Karpas-422 (cell line): ENCODE measurements around the gene MICAL3. TPM values are rescaled to one million over a fixed set of nuclear protein-coding genes. Genes with fewer than 3 reads are reported as not detected.

ENCODE experiments used
- DNase-seq: peaks from one replicate; pipeline ENCODE4 v3.0.0-alpha.2; 2015
- H2AFZ ChIP-seq: fragments of 200-600 bp; sonication (generic); 2 replicates; pipeline ENCODE4 v1.6.1; 2014; ENCODE audit warnings: antibody characterized with exemption, low read length, mixed read lengths
- H3K27ac ChIP-seq: fragments of 200-600 bp; sonication (generic); 2 replicates; pipeline ENCODE4 v1.5.1; 2014; ENCODE audit warnings: mild to moderate bottlenecking, low read length, moderate library complexity
- H3K27me3 ChIP-seq: fragments of 200-600 bp; sonication (generic); 2 replicates; pipeline ENCODE4 v1.6.1; 2014; ENCODE audit warnings: low read length, mixed read lengths
- H3K36me3 ChIP-seq: fragments of 200-600 bp; sonication (generic); 2 replicates; pipeline ENCODE4 v1.6.1; 2014; ENCODE audit warnings: low read length, mixed read lengths; ENCODE audit not compliant: insufficient read depth
- H3K4me1 ChIP-seq: fragments of 200-600 bp; sonication (generic); 2 replicates; pipeline ENCODE4 v1.6.1; 2014; ENCODE audit warnings: mild to moderate bottlenecking, low read length, mixed read lengths
- H3K4me2 ChIP-seq: fragments of 200-600 bp; sonication (generic); 2 replicates; pipeline ENCODE4 v1.6.1; 2014; ENCODE audit warnings: low read length, low read depth, mild to moderate bottlenecking; ENCODE audit not compliant: poor library complexity, severe bottlenecking
- H3K4me3 ChIP-seq: fragments of 200-600 bp; sonication (generic); 2 replicates; pipeline ENCODE4 v1.5.1; 2014; ENCODE audit warnings: mild to moderate bottlenecking, antibody characterized with exemption, low read length, mixed read lengths
- H3K79me2 ChIP-seq: fragments of 200-600 bp; sonication (generic); 2 replicates; pipeline ENCODE4 v1.6.1; 2014; ENCODE audit warnings: mild to moderate bottlenecking, low read length, mixed read lengths
- H3K9ac ChIP-seq: fragments of 200-600 bp; sonication (generic); 2 replicates; pipeline ENCODE4 v1.6.0; 2014; ENCODE audit warnings: low read length
- H3K9me2 ChIP-seq: fragments of 200-600 bp; sonication (generic), shearing (Covaris generic); replicated peaks from 2 replicates; pipeline ENCODE4 v1.6.0; 2014; ENCODE audit warnings: mild to moderate bottlenecking, low read length, moderate library complexity; ENCODE audit not compliant: insufficient read depth
- H3K9me3 ChIP-seq: fragments of 300-700, 200-600 bp; sonication (generic); 2 replicates; pipeline ENCODE4 v1.6.1; 2014; ENCODE audit warnings: low read length, mixed read lengths
- H4K20me1 ChIP-seq: fragments of 200-600 bp; sonication (generic); 2 replicates; pipeline ENCODE4 v1.6.1; 2014; ENCODE audit warnings: mild to moderate bottlenecking, antibody characterized with exemption, low read length, low read depth; ENCODE audit not compliant: insufficient read depth
- total RNA-seq: library from RNA; depleted of rRNA; stranded (reverse); fragments of >200 nt; shearing (Covaris generic); gene quantifications from 2 replicates; pipeline ENCODE4 v1.2.3, GENCODE V29; 2014; ENCODE audit warnings: low replicate concordance

Gene MICAL3
- total RNA-seq, 1 experiment from 2014 or later = 54.9 TPM

- H3K27me3 ChIP-seq = no peaks in the 10 kb centered on the region
- peak; percentile 89 for DNase-seq
- no peaks in the 10 kb centered on the region for H3K9me3 ChIP-seq
- peaks cover 7% of the 10 kb centered on the region; the same call in 1 of the 2 replicates for H4K20me1 ChIP-seq
- no peaks in the 10 kb centered on the region for H3K36me3 ChIP-seq
- peak overlapping the region; percentile 85 for H3K4me3 ChIP-seq
- H3K9ac ChIP-seq = peak overlapping the region; percentile 87
- peak overlapping the region; percentile 59 for H2AFZ ChIP-seq
- H3K27ac ChIP-seq = peak overlapping the region; percentile 81
- peaks cover 41% of the 10 kb centered on the region for H3K79me2 ChIP-seq
- H3K9me2 ChIP-seq = no peaks in the 10 kb centered on the region
- H3K4me1 ChIP-seq = peaks cover 50% of the 10 kb centered on the region
- peak overlapping the region; percentile 85 for H3K4me2 ChIP-seq
Measured at GRCh38 chr22:17777005-17777716, 247.2 kb downstream of the MICAL3 start.

GRCh38 chr22:17775781-17776465 is 248.4 kb downstream of the MICAL3 start:
- Histone ChIP-seq H4K20me1 (peaks cover 17% of the 10 kb centered on the region), H3K9me3 (no peaks in the 10 kb centered on the region), H3K4me2 (no peak overlapping the region), H3K27ac (no peak overlapping the region), H2AFZ (no peak overlapping the region; the same call in 1 of the 2 replicates), H3K27me3 (no peaks in the 10 kb centered on the region), H3K79me2 (peaks cover 54% of the 10 kb centered on the region), H3K9me2 (no peaks in the 10 kb centered on the region), H3K9ac (0 out of 2 replicates have a peak overlapping the region, but pooled peaks have one; percentile 87), H3K36me3 (no peaks in the 10 kb centered on the region), H3K4me1 (peaks cover 48% of the 10 kb centered on the region), H3K4me3 (no peak overlapping the region)
- no peak for DNase-seq

DNA sequence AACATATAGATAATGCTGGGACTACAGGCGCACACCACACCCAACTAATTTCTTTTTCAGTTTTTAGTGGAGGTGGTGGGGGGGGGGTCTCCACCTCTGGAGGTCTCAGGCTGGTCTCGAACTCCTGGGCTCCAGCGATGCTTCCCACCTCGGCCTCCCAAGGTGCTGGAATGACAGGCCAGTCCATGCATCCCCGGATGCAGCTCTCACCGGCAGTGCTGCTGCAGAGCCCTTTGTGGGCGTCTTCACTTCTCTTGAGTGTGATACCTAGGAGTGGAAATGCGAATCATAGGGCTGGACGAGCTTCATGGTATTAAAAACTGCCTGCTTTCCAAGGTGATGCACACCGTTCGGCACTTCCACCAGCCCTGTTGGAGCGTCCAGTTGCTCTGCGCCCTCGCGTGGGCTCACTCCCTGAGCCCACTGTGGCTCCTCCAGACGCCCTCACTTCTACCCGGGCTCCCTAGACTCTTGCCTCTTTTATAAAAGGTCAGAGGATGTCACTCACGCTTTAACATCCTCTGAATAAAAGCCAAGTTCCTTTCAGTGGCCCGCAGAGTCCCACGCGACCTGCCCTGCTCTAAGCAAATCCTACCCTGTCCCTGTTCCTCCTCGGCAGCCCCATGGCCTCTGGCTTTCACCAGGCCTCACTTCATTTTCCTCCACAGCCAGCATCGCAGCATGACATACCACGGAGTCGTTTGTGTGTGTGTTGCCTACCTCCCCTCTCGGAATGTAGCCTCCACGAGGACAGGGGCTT is 249.3 kb downstream of the MICAL3 start:
- no peaks in the 10 kb centered on the region for H3K36me3 ChIP-seq
- no peaks in the 10 kb centered on the region for H3K9me2 ChIP-seq
- H3K9ac ChIP-seq = peak overlapping the region; percentile 92
- H3K27me3 ChIP-seq = no peaks in the 10 kb centered on the region
- peaks cover 62% of the 10 kb centered on the region for H3K79me2 ChIP-seq
- H3K4me3 ChIP-seq = peak overlapping the region; percentile 79
- no peak for DNase-seq
- peak overlapping the region; percentile 80 for H3K4me2 ChIP-seq
- peaks cover 45% of the 10 kb centered on the region for H3K4me1 ChIP-seq
- H3K27ac ChIP-seq = peak overlapping the region; percentile 73
- H4K20me1 ChIP-seq = peaks cover 18% of the 10 kb centered on the region
- no peaks in the 10 kb centered on the region for H3K9me3 ChIP-seq
- H2AFZ ChIP-seq = no peak overlapping the region

DNA sequence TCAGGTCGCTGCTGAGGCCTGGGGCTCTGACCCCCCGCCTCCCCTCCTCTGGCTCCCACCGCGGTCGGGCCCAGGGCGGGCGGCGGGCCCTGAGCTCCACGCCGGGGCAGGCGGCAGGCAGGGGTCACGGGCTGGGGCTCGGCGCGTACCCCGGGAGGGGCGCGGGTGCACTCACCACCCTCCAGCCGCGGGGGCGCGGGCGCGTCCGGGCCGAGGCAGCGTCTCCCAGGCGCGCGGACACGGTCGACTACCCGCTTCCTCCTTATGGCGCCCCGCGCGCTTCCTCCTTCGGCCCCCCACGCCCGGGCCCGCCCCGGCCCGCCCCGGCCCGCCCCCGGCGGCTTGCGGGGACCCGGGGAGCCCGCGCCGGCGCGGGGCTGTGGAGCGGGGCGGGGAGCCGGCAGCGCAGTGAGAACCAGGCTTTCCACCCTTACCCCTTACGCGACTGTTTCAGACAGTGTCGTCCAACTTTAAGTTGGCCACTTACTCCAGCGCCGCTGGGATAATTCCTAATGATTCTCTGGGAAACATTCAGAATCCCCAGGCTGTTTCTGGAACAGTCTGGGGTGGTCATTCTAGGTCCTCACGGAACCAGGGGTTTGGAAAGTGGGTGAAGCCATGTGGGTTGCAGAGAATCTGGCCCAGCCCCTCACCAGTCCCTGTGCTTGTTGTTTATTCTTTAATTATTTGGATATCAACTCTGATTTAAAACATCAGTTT is 250.0 kb downstream of the MICAL3 start, which contains the start of gene BID:
Gene BID (minus strand): TSS at position 264 of the 720 bp plus-strand sequence. CDS start 24,353 bp downstream, outside the sequence.
- Histone ChIP-seq H3K36me3 (no peaks in the 10 kb centered on the region), H3K4me3 (peak within 1 kb of the TSS; percentile 79), H3K4me1 (peaks cover 45% of the 10 kb centered on the region), H3K9me2 (no peaks in the 10 kb centered on the region), H2AFZ (0 out of 2 replicates have a peak within 1 kb of the TSS, but pooled peaks have one; percentile 85), H3K27ac (peak within 1 kb of the TSS; percentile 73), H3K9ac (peak within 1 kb of the TSS; percentile 92), H4K20me1 (peaks cover 20% of the 10 kb centered on the region), H3K27me3 (no peaks in the 10 kb centered on the region), H3K4me2 (peak within 1 kb of the TSS; percentile 80), H3K79me2 (peaks cover 69% of the 10 kb centered on the region), H3K9me3 (no peaks in the 10 kb centered on the region)
- peak; percentile 88 for DNase-seq

- Histone ChIP-seq H3K4me3 (peak overlapping the region; percentile 79), H3K4me2 (peak overlapping the region; percentile 78), H3K9me3 (no peaks in the 10 kb centered on the region), H3K27ac (peak overlapping the region; percentile 70), H3K9ac (peak overlapping the region; percentile 92), H3K4me1 (peaks cover 40% of the 10 kb centered on the region), H4K20me1 (peaks cover 20% of the 10 kb centered on the region), H3K9me2 (no peaks in the 10 kb centered on the region), H3K36me3 (no peaks in the 10 kb centered on the region), H3K27me3 (no peaks in the 10 kb centered on the region), H3K79me2 (peaks cover 69% of the 10 kb centered on the region), H2AFZ (0 out of 2 replicates have a peak overlapping the region, but pooled peaks have one; percentile 16)
- DNase-seq = peak; percentile 80
Measured at GRCh38 chr22:17773606-17774205, 250.7 kb downstream of the MICAL3 start.

- H3K4me3 ChIP-seq = peak overlapping the region; percentile 79
- no peaks in the 10 kb centered on the region for H3K27me3 ChIP-seq
- H4K20me1 ChIP-seq = peaks cover 20% of the 10 kb centered on the region
- peak overlapping the region; percentile 78 for H3K4me2 ChIP-seq
- H3K4me1 ChIP-seq = peaks cover 33% of the 10 kb centered on the region
- H3K27ac ChIP-seq = no peak overlapping the region
- H3K79me2 ChIP-seq = peaks cover 67% of the 10 kb centered on the region
- no peak for DNase-seq
- H3K9me2 ChIP-seq = no peaks in the 10 kb centered on the region
- H3K36me3 ChIP-seq = no peaks in the 10 kb centered on the region; the same call in 1 of the 2 replicates
- no peaks in the 10 kb centered on the region for H3K9me3 ChIP-seq
- peak overlapping the region; percentile 92 for H3K9ac ChIP-seq
- H2AFZ ChIP-seq = no peak overlapping the region
Measured at GRCh38 chr22:17772958-17773605, 251.3 kb downstream of the MICAL3 start.
